ENCODE measurements around the gene TAF1B. TPM values are rescaled to one million over a fixed set of nuclear protein-coding genes. Genes with fewer than 3 reads are reported as not detected.
"Not testable (repeated sequence)": the region's sequence is repeated elsewhere in the genome, so short reads cannot be mapped to it uniquely, and the experiment has no call there.

TAF1B gene
- total RNA-seq, 1 experiment from 2014 or later = 24.8 TPM

DNA sequence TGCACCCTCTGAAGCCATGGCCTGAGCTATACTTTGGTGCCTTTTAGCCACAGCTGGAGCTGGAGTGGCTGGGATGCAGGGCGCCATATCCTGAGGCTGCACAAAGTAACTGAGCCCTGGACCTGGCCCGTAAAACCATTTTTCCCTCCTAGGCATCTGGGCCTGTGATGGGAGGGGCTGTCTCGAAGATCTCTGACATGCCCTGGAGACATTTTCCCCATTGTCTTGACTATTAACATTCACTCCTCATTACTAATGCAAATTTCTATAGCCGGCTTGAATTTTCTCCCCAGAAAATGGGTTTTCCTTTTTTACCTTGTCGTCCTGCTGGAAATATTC lies 15.4 kb downstream of the TAF1B start:
- H3K9me2 ChIP-seq (ENCODE audit: insufficient read depth) = no peaks in the 10 kb centered on the region
- no peaks in the 10 kb centered on the region for H3K27me3 ChIP-seq (ENCODE audit: insufficient read depth, low read depth)
- H3K4me3 ChIP-seq = no peak overlapping the region
- no peaks in the 10 kb centered on the region for H3F3A ChIP-seq (ENCODE audit: insufficient read depth, low read depth)
- intact Hi-C loops (cut with micrococcal nuclease; ENCODE audit: unreplicated experiment) = no loop called here
- ChIA-PET POLR2A (ENCODE audit: unreplicated experiment) (no interaction called here), CTCF (no interaction called here)
- no TSS peak for BruUV-seq (replicated peaks)
- H4K20me1 ChIP-seq (ENCODE audit: insufficient read depth) = no peaks in the 10 kb centered on the region
- H3K36me3 ChIP-seq (ENCODE audit: low read depth) = peaks cover 66% of the 10 kb centered on the region
- no peak overlapping the region for H3K27ac ChIP-seq
- no peaks in the 10 kb centered on the region for H3K4me1 ChIP-seq (replicated peaks; ENCODE audit: insufficient read depth)
- peaks cover 39% of the 10 kb centered on the region for H3K9me3 ChIP-seq (ENCODE audit: insufficient read depth, low read depth)
- H2AFZ ChIP-seq = no peak overlapping the region
- no peak for DNase-seq
- TF ChIP-seq, protein P1, sequence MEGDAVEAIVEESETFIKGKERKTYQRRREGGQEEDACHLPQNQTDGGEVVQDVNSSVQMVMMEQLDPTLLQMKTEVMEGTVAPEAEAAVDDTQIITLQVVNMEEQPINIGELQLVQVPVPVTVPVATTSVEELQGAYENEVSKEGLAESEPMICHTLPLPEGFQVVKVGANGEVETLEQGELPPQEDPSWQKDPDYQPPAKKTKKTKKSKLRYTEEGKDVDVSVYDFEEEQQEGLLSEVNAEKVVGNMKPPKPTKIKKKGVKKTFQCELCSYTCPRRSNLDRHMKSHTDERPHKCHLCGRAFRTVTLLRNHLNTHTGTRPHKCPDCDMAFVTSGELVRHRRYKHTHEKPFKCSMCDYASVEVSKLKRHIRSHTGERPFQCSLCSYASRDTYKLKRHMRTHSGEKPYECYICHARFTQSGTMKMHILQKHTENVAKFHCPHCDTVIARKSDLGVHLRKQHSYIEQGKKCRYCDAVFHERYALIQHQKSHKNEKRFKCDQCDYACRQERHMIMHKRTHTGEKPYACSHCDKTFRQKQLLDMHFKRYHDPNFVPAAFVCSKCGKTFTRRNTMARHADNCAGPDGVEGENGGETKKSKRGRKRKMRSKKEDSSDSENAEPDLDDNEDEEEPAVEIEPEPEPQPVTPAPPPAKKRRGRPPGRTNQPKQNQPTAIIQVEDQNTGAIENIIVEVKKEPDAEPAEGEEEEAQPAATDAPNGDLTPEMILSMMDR (conservative IDR thresholded peaks at IDR 0.05) = no peak
- no peak for TF ChIP-seq EZH2 (IDR thresholded peaks at IDR 0.05; ENCODE audit: low read depth)
- no peak overlapping the region for H3K4me2 ChIP-seq
- H3K79me2 ChIP-seq (ENCODE audit: low read depth) = no peaks in the 10 kb centered on the region

DNA sequence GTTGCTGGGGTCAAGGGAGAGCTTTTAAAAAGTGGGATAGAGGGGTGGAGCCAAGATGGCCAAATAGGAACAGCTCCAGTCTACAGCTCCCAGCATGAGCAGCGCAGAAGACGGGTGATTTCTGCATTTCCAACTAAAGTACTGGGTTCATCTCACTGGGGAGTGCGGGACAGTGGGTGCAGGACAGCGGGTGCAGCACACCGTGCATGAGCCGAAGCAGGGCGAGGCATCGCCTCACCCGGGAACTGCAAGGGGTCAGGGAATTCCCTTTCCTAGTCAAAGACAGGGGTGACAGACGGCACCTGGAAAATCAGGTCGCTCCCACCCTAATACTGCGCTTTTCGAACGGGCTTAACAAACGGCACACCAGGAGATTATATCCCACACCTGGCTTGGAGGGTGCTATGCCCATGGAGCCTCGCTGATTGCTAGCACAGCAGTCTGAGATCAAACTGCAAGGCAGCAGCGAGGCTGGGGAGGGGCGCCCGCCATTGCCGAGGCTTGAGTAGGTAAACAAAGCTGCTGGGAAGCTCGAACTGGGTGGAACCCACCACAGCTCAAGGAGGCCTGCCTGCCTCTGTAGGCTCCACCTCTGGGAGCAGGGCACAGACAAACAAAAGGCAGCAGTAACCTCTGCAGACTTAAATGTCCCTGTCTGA lies 17.8 kb downstream of the TAF1B start:
- POLR2A ChIA-PET (ENCODE audit: unreplicated experiment); BruUV-seq (replicated peaks): not testable (repeated sequence)

DNA sequence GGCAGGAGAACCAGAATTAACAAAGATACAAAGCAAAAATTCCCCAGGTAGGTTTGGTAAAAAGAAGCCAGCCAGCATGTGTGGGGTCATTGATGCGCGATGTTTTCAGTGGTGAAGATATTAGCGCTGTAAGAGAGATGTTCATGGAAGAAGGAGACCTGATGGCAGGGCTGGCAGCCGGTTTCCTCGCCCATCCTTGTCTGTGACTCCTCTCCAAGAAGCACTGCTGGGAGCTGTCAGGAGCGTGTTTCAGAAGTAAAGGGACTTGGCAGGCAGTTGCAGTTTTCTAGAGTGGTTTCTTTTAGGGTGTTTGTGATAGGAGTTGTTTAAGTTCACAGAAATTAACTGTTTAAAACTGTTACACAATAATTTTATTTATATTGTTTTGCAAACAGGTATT lies 24.6 kb downstream of the TAF1B start:
- intact Hi-C loops (cut with micrococcal nuclease; ENCODE audit: unreplicated experiment) = no loop called here
- no peaks in the 10 kb centered on the region; the same call in none of the 2 replicates for H3K36me3 ChIP-seq (ENCODE audit: low read depth)
- DNase-seq = no peak
- no peaks in the 10 kb centered on the region for H3K27me3 ChIP-seq (ENCODE audit: insufficient read depth, low read depth)
- H3K79me2 ChIP-seq (ENCODE audit: low read depth) = no peaks in the 10 kb centered on the region
- H3K9me3 ChIP-seq (ENCODE audit: insufficient read depth, low read depth) = no peaks in the 10 kb centered on the region
- no peak overlapping the region for H3K4me2 ChIP-seq
- TF ChIP-seq, protein P1 (conservative IDR thresholded peaks at IDR 0.05) = no peak
- no peak for TF ChIP-seq EZH2 (IDR thresholded peaks at IDR 0.05; ENCODE audit: low read depth)
- no TSS peak for BruUV-seq (replicated peaks)
- no peaks in the 10 kb centered on the region for H4K20me1 ChIP-seq (ENCODE audit: insufficient read depth)
- H3K4me1 ChIP-seq (replicated peaks; ENCODE audit: insufficient read depth) = no peaks in the 10 kb centered on the region
- H3F3A ChIP-seq (ENCODE audit: insufficient read depth, low read depth) = peaks cover 13% of the 10 kb centered on the region; the same call in 1 of the 2 replicates
- POLR2A ChIA-PET (ENCODE audit: unreplicated experiment) = interaction anchor here (0.6 kb wide), 1 partner anchor 85 kb away, joined by 5 read pairs; no protein-coding TSS in a partner anchor
- no peak overlapping the region for H3K4me3 ChIP-seq
- CTCF ChIA-PET = no interaction called here
- no peak overlapping the region for H2AFZ ChIP-seq
- no peak overlapping the region for H3K27ac ChIP-seq
- no peaks in the 10 kb centered on the region for H3K9me2 ChIP-seq (ENCODE audit: insufficient read depth)

More for the DNA sequence above, 17.8 kb downstream of the TAF1B start:
- H3K27ac ChIP-seq; H3K9me2 ChIP-seq (ENCODE audit: insufficient read depth); H4K20me1 ChIP-seq (ENCODE audit: insufficient read depth); H3F3A ChIP-seq (ENCODE audit: insufficient read depth, low read depth); H3K4me1 ChIP-seq (replicated peaks; ENCODE audit: insufficient read depth); H3K4me2 ChIP-seq; DNase-seq; H3K27me3 ChIP-seq (ENCODE audit: insufficient read depth, low read depth); intact Hi-C loops (cut with micrococcal nuclease; ENCODE audit: unreplicated experiment); H2AFZ ChIP-seq; H3K4me3 ChIP-seq; CTCF ChIA-PET; H3K79me2 ChIP-seq (ENCODE audit: low read depth): not testable (repeated sequence)
- Histone ChIP-seq H3K36me3 (ENCODE audit: low read depth) (peaks cover 45% of the 10 kb centered on the region), H3K9me3 (ENCODE audit: insufficient read depth, low read depth) (peaks cover 39% of the 10 kb centered on the region)

DNA sequence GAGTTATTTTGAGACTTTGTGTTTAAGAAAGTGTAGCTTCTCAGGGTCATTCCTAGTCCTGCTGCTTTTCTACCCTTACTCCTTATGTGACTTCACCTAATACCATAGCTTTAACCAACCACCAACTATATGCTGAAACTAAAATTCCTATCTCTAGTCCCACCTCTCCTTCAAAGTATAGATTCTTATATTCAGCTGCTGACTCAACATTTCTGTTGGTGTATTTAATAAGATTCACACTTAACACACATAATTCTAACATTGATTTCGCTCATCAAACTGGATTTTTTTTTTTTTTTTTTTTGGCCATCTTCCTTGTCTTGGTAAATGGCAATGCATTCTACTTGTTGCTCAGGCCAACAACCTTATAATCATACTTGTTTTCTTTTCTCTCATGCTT lies 30.1 kb downstream of the TAF1B start:
- CTCF ChIA-PET = no interaction called here
- H4K20me1 ChIP-seq (ENCODE audit: insufficient read depth) = no peaks in the 10 kb centered on the region; the same call in 1 of the 2 replicates
- H3K27ac ChIP-seq = no peak overlapping the region
- H3K9me3 ChIP-seq (ENCODE audit: insufficient read depth, low read depth) = no peaks in the 10 kb centered on the region; the same call in 1 of the 2 replicates
- H2AFZ ChIP-seq = no peak overlapping the region
- no peaks in the 10 kb centered on the region for H3K4me1 ChIP-seq (replicated peaks; ENCODE audit: insufficient read depth)
- H3K9me2 ChIP-seq (ENCODE audit: insufficient read depth) = no peaks in the 10 kb centered on the region
- intact Hi-C loops (cut with micrococcal nuclease; ENCODE audit: unreplicated experiment) = no loop called here
- H3K79me2 ChIP-seq (ENCODE audit: low read depth) = no peaks in the 10 kb centered on the region
- BruUV-seq (replicated peaks) = no TSS peak
- TF ChIP-seq EZH2 (IDR thresholded peaks at IDR 0.05; ENCODE audit: low read depth) = no peak
- TF ChIP-seq, protein P1 (conservative IDR thresholded peaks at IDR 0.05) = no peak
- H3F3A ChIP-seq (ENCODE audit: insufficient read depth, low read depth) = 0 out of 2 replicates have a peak, but pooled peaks cover 7% of the 10 kb centered on the region
- POLR2A ChIA-PET (ENCODE audit: unreplicated experiment) = no interaction called here
- H3K4me2 ChIP-seq = no peak overlapping the region
- no peak overlapping the region for H3K4me3 ChIP-seq
- DNase-seq = no peak
- H3K27me3 ChIP-seq (ENCODE audit: insufficient read depth, low read depth) = no peaks in the 10 kb centered on the region
- peaks cover 42% of the 10 kb centered on the region for H3K36me3 ChIP-seq (ENCODE audit: low read depth)
